Common myeloid progenitor, CD34-positive (primary cell): Measurements from ENCODE around the gene ATAD3A.

Experiments used
- CTCF ChIA-PET: fragments of 350-600 bp; sonication (Branson Sonifier 250); formaldehyde crosslinking; loops from one replicate; lab custom pipeline; 2021; ENCODE audit warnings: antibody characterized with exemption; lab: Charles Lee
- POLR2A ChIA-PET: fragments of 350-600 bp; sonication (Branson Sonifier 250); formaldehyde crosslinking; loops from one replicate; lab custom pipeline; 2021; ENCODE audit warnings: antibody characterized with exemption; lab: Charles Lee
- DNase-seq, 3 donors: peaks; one replicate each; pipeline versions ENCODE4 v3.0.0 to v3.0.0-alpha.2; 2013
- H3K27ac ChIP-seq, 2 experiments: 1 replicate in 1 of 2; 2 replicates in 1 of 2; pipeline ENCODE4 v1.7.0; 2013; ENCODE audit warnings: inconsistent platforms in 2 of 2, low read length in 2 of 2, mild to moderate bottlenecking in 2 of 2, low read depth in 1 of 2, moderate library complexity in 1 of 2; ENCODE audit not compliant: severe bottlenecking in 2 of 2, insufficient read depth in 1 of 2, poor library complexity in 1 of 2
- H3K27me3 ChIP-seq, 5 experiments: replicated peaks in 2 of 5; 1 replicate in 3 of 5; 2 replicates in 2 of 5; pipeline versions ENCODE4 v1.6.1 to v1.7.0; 2013; ENCODE audit warnings: low read length in 4 of 5, mild to moderate bottlenecking in 2 of 5, moderate library complexity in 2 of 5, inconsistent platforms in 1 of 5; ENCODE audit not compliant: insufficient read depth in 5 of 5, control insufficient read depth in 4 of 5
- H3K36me3 ChIP-seq, 4 experiments: 1 replicate in 2 of 4; 2 replicates in 2 of 4; pipeline versions ENCODE4 v1.6.1 to v1.7.0; 2013; ENCODE audit warnings: low read length in 3 of 4, control low read depth in 1 of 4, mild to moderate bottlenecking in 1 of 4; ENCODE audit not compliant: control insufficient read depth in 4 of 4, insufficient read depth in 4 of 4
- H3K4me1 ChIP-seq, 4 experiments: 1 replicate in 3 of 4; 2 replicates in 1 of 4; pipeline versions ENCODE4 v1.6.1 to v1.7.1; 2013; ENCODE audit warnings: low read length in 3 of 4, mild to moderate bottlenecking in 3 of 4, control low read depth in 1 of 4, inconsistent platforms in 1 of 4, moderate library complexity in 1 of 4; ENCODE audit not compliant: control insufficient read depth in 4 of 4, insufficient read depth in 4 of 4; ENCODE audit errors: control extremely low read depth in 1 of 4
- H3K4me3 ChIP-seq, 7 experiments: 1 replicate in 4 of 7; 2 replicates in 3 of 7; pipeline versions ENCODE4 v1.5.1 to v1.7.0; 2013; ENCODE audit warnings: mild to moderate bottlenecking in 7 of 7, low read length in 6 of 7, moderate library complexity in 6 of 7, inconsistent platforms in 2 of 7, low read depth in 2 of 7, control low read depth in 1 of 7; ENCODE audit not compliant: insufficient read depth in 4 of 7, control insufficient read depth in 1 of 7; ENCODE audit errors: extremely low read depth in 1 of 7
- H3K9me3 ChIP-seq, 5 experiments: 1 replicate in 4 of 5; 2 replicates in 1 of 5; pipeline versions ENCODE4 v1.6.1 to v1.7.1; 2013; ENCODE audit warnings: low read length in 4 of 5, mild to moderate bottlenecking in 2 of 5, inconsistent platforms in 1 of 5, low read depth in 1 of 5, moderate library complexity in 1 of 5; ENCODE audit not compliant: control insufficient read depth in 4 of 5, insufficient read depth in 2 of 5; ENCODE audit errors: control extremely low read depth in 1 of 5
- WGBS: methylation state at CpG from one replicate; pipeline ENCODE4 v1.1.5; 2013; ENCODE audit not compliant: insufficient coverage; 5-methylcytosine and 5-hydroxymethylcytosine counted together

ATAD3A gene

DNA sequence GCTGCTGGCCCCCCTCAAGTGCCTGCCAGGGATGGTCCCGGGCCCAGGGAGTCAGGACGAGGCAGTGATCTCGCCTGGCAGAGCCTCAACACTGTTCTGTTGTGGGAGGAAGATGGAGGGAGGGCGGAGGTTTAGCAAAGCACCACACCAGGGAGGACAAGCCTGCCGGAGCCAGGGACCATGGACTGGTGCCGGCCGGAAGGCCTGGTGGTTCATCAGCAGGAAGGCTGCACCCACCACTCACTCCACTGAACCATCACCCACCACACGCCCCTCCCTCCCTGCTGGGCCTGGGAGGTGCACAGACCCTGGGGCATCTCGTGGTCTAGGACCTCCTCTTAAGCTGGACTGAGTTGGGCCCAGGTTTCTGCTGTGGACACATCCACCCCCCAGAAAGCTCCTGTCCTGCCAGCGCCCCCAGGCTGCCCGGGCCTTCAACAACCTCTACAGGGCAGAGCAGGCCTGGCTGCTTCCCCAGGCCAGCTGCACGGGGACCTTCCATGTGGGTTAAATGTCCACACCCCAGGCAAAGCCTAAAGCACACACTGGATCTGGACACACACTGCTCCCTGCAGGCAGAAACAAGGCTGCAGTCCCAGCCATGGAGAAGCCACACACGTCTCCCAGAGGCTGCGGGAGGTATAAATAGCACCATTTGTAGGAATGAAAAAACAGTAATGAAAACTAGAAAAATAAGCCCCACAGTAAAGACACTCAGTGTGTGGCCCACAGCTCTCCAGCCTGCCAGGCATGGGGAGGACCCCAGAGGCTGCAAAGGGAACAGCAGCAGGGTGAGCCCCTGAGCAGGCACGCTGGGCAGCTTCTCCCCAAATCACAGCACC, 38.9 kb downstream of the ATAD3A start:
- no peak overlapping the region for H3K27ac ChIP-seq
- CTCF ChIA-PET: interaction anchor here (0.5 to 1.6 kb wide), 4 partner anchors 9 to 46 kb away, joined by 3 to 6 read pairs (median 4); no protein-coding TSS in a partner anchor
- H3K9me3 ChIP-seq: no peaks in the 10 kb centered on the region
- H3K4me3 ChIP-seq: no peak overlapping the region
- 93% methylated on average over 11 of the region's 15 CpGs for WGBS
- DNase-seq: peak in 2 of 3 donors; percentile 36 to 44
- H3K36me3 ChIP-seq: peaks cover 0 to 48% (median 6%) of the 10 kb centered on the region in 4 experiments
- H3K27me3 ChIP-seq: no peaks in the 10 kb centered on the region
- POLR2A ChIA-PET: no interaction called here
- no peaks in the 10 kb centered on the region for H3K4me1 ChIP-seq

DNA sequence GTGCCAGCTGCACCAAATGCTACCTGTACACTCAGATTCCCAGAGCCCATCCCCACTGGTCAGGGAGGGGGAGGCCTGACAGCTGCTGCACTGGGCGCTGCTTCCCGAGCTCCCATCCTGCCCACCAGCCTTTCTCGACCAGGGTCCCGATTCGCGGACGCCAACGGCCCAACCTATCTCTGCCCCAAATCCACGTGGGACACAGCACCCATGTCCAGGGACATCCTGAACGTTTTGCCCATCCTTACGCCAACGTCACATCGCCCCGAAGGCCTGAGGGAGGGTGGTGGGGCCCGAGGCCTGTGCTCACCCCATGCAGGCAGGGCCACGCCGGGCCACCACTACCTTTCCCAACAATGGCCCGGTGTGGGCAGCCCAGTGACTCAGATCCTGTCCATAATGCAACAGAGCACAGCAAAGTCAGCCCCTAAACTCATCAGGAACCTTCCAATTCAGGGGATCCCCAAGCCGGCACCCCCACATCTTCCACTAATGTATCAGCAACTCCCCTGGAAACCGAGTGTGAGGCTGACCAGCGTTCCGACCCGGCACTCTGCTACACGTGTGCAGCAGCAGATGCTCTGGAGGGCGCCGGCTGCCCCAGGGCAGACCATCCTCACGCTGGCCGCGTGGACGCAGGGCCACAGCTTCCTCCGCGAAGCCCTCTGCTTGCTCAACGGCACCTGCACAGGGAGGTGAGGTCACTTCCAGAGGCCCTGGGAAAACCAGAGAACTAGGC, 39.7 kb downstream of the ATAD3A start:
- WGBS: 96% methylated on average over 32 of the region's 33 CpGs
- H3K36me3 ChIP-seq: peaks cover 0 to 48% (median 7%) of the 10 kb centered on the region in 4 experiments
- no peaks in the 10 kb centered on the region for H3K9me3 ChIP-seq
- no peaks in the 10 kb centered on the region for H3K4me1 ChIP-seq
- peak overlapping the region in 1 of 2 experiments; percentile 33 for H3K27ac ChIP-seq
- CTCF ChIA-PET: interaction anchor here (0.8 to 1.6 kb wide), 2 partner anchors 10 to 26 kb away, joined by 3 to 4 read pairs; no protein-coding TSS in a partner anchor
- DNase-seq: no peak
- no peak overlapping the region for H3K4me3 ChIP-seq
- H3K27me3 ChIP-seq: no peaks in the 10 kb centered on the region
- POLR2A ChIA-PET: no interaction called here

DNA sequence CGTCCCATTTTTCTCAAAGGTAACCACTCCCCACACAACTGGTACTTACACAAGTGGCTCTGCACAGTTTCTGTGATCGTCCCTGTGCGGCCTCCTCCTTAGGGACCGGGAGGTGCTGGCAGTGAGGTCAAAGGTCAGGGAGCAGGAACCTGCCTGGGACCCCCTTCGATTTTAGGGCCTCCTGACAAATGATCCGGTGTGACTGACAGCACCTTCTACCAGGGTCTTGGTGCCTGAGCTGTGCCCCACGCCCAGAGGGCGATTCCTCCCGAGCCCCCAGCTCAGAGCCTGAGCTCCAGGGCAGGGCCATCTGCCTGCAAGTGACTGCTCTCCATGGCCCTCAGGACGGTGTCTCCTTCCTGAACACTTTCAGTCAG, 40.3 kb downstream of the ATAD3A start:
- no peak for DNase-seq
- ChIA-PET POLR2A (no interaction called here), CTCF (no interaction called here)
- H3K4me3 ChIP-seq: no peak overlapping the region
- H3K36me3 ChIP-seq: peaks cover 0 to 46% (median 9%) of the 10 kb centered on the region in 4 experiments
- H3K27me3 ChIP-seq: no peaks in the 10 kb centered on the region
- no peaks in the 10 kb centered on the region for H3K9me3 ChIP-seq
- no peak overlapping the region for H3K27ac ChIP-seq
- WGBS: 98% methylated on average over 10 of the region's 10 CpGs
- H3K4me1 ChIP-seq: no peaks in the 10 kb centered on the region

GRCh38 chr1:1553821-1554494, 42.0 kb downstream of the ATAD3A start:
- 94% methylated on average over 35 of the region's 35 CpGs for WGBS
- Histone ChIP-seq H3K9me3 (no peaks in the 10 kb centered on the region), H3K4me3 (no peak overlapping the region), H3K27ac (no peak overlapping the region), H3K27me3 (no peaks in the 10 kb centered on the region), H3K36me3 (peaks cover 0 to 39% (median 9%) of the 10 kb centered on the region in 4 experiments), H3K4me1 (no peaks in the 10 kb centered on the region)
- DNase-seq: no peak
- ChIA-PET CTCF (interaction anchor here (1.2 to 2.1 kb wide), 2 partner anchors 12 to 56 kb away, joined by 4 to 7 read pairs; no protein-coding TSS in a partner anchor), POLR2A (no interaction called here)

DNA sequence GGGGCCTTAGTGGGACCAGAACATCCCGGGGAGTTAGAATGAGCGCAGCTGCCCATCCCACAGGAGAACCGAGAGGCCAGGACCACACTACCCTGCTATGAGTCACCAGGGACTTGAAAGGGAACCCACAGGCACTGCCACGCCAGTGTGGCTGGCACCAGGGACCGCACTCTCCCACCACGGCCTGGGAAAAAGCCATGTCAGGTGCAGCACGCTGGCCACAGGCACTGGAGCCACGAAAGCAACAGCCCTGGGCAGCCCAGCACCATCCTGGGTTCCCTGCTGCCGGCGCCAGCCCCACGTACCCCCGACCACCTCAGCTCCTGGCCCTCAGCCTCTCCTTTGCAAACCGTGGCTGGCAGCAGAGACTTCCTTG, 42.6 kb downstream of the ATAD3A start:
- no peaks in the 10 kb centered on the region for H3K27me3 ChIP-seq
- no peak overlapping the region for H3K27ac ChIP-seq
- H3K4me3 ChIP-seq: no peak overlapping the region
- WGBS: 96% methylated on average over 13 of the region's 13 CpGs
- H3K36me3 ChIP-seq: peaks cover 0 to 43% (median 10%) of the 10 kb centered on the region in 4 experiments
- H3K4me1 ChIP-seq: no peaks in the 10 kb centered on the region
- no peak for DNase-seq
- H3K9me3 ChIP-seq: no peaks in the 10 kb centered on the region
- CTCF ChIA-PET: interaction anchor here (1.2 to 2.1 kb wide), 2 partner anchors 12 to 55 kb away, joined by 4 to 7 read pairs; no protein-coding TSS in a partner anchor
- POLR2A ChIA-PET: no interaction called here

GRCh38 chr1:1554926-1555915, 43.3 kb downstream of the ATAD3A start:
- POLR2A ChIA-PET: no interaction called here
- 98% methylated on average over 29 of the region's 31 CpGs for WGBS
- Histone ChIP-seq H3K4me3 (no peak overlapping the region), H3K4me1 (no peaks in the 10 kb centered on the region), H3K27ac (no peak overlapping the region), H3K9me3 (no peaks in the 10 kb centered on the region), H3K27me3 (no peaks in the 10 kb centered on the region), H3K36me3 (peaks cover 0 to 46% (median 13%) of the 10 kb centered on the region in 4 experiments)
- CTCF ChIA-PET: interaction anchor here (1.0 to 2.1 kb wide), 5 partner anchors 11 to 56 kb away, joined by 3 to 8 read pairs (median 4); no protein-coding TSS in a partner anchor
- no peak for DNase-seq
